HT-29 (cell line): ENCODE measurements around the gene PBRM1. TPM values are rescaled to one million over a fixed set of nuclear protein-coding genes. Genes with fewer than 3 reads are reported as not detected.
"Not testable (repeated sequence)": the region's sequence is repeated elsewhere in the genome, so short reads cannot be mapped to it uniquely, and the experiment has no call there.

ENCODE experiments used
- DNase-seq: peaks from one replicate; pipeline ENCODE4 v3.0.0-alpha.2; 2015; ENCODE audit warnings: low spot score
- total RNA-seq: library from RNA; depleted of rRNA; stranded (reverse); fragments of >200 nt; shearing (Covaris generic); gene quantifications from 2 replicates; pipeline ENCODE4 v1.2.3, GENCODE V29; 2014

The PBRM1 gene
- total RNA-seq, 1 experiment from 2014 or later = 27.6 TPM

- DNase-seq = peak; percentile 93
Measured at GRCh38 chr3:52536369-52537164, 149.1 kb downstream of the PBRM1 start, which contains the start of gene UQCC5. Gene UQCC5 (plus strand): TSS chr3:52536605. CDS start chr3:52536756, 151 bp downstream.

- no peak for DNase-seq
Measured at GRCh38 chr3:52536112-52536368, 149.7 kb downstream of the PBRM1 start.

- DNase-seq = no peak
Measured at GRCh38 chr3:52535411-52536111, 150.2 kb downstream of the PBRM1 start.

GRCh38 chr3:52534281-52535183, 151.2 kb downstream of the PBRM1 start:
- DNase-seq = peak; percentile 29

- DNase-seq = peak; percentile 60
Measured at GRCh38 chr3:52533623-52534280, 152.0 kb downstream of the PBRM1 start, which contains the start of gene NT5DC2. Gene NT5DC2 (minus strand): TSS chr3:52533857. CDS start chr3:52533737, 120 bp downstream.

- peak; percentile 23 for DNase-seq
Measured at GRCh38 chr3:52532838-52533622, 152.7 kb downstream of the PBRM1 start.

GRCh38 chr3:52532517-52532837, 153.2 kb downstream of the PBRM1 start:
- DNase-seq = peak; percentile 35

- DNase-seq = no peak
Measured at GRCh38 chr3:52531860-52532516, 153.7 kb downstream of the PBRM1 start.

- no peak for DNase-seq
Measured at GRCh38 chr3:52530918-52531826, 154.5 kb downstream of the PBRM1 start.

GRCh38 chr3:52529376-52530333, 156.1 kb downstream of the PBRM1 start:
- no peak for DNase-seq

GRCh38 chr3:52528586-52529375, 156.9 kb downstream of the PBRM1 start:
- no peak for DNase-seq

GRCh38 chr3:52527732-52528585, 157.8 kb downstream of the PBRM1 start:
- no peak for DNase-seq

- DNase-seq = no peak
Measured at GRCh38 chr3:52527039-52527731, 158.5 kb downstream of the PBRM1 start.

GRCh38 chr3:52526671-52527038, 159.1 kb downstream of the PBRM1 start:
- not testable (repeated sequence) for DNase-seq
